GM18511 (cell line): ENCODE data around the gene SOBP.
"Not testable (repeated sequence)": the region's sequence is repeated elsewhere in the genome, so short reads cannot be mapped to it uniquely, and the experiment has no call there.

ENCODE experiments used
- ATAC-seq: cut with Tn5 transposase; IDR thresholded peaks from one replicate; pipeline ENCODE4 v1.9.1; 2021; ENCODE audit warnings: mild to moderate bottlenecking, moderate library complexity; ENCODE audit not compliant: unreplicated experiment

The SOBP gene

GRCh38 chr6:107546691-107547450 is 57.0 kb downstream of the SOBP start:
- ATAC-seq: no peak

DNA sequence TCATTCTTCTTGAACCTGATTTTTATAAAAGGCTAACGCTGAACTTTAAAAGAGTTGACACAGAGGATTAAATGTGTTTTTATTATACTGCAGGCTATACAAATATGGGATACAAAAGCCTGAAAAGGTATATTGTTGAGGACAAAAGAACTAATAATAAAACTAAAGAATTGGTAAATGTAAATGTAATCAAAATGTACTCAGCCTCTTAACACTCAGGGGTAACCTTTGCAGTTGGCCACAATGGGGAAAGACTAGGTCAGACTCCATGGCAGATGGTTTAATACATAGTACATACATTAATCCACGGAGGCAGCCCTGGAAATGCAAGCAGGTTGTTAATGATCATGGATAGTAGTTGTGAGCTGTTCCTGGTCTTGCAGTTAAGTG is 57.5 kb downstream of the SOBP start:
- ATAC-seq: no peak

- ATAC-seq: no peak
Observed at GRCh38 chr6:107550241-107550840, 60.4 kb downstream of the SOBP start.

GRCh38 chr6:107550906-107551305 is 61.0 kb downstream of the SOBP start:
- ATAC-seq: no peak

- not testable (repeated sequence) for ATAC-seq
Observed at GRCh38 chr6:107553121-107553520, 63.2 kb downstream of the SOBP start.

GRCh38 chr6:107554326-107554725 is 64.4 kb downstream of the SOBP start:
- no peak for ATAC-seq

GRCh38 chr6:107554918-107555317 is 65.0 kb downstream of the SOBP start:
- no peak for ATAC-seq

- ATAC-seq: no peak
Observed at GRCh38 chr6:107555449-107555848, 65.5 kb downstream of the SOBP start.

GRCh38 chr6:107556082-107556481 is 66.2 kb downstream of the SOBP start:
- no peak for ATAC-seq

DNA sequence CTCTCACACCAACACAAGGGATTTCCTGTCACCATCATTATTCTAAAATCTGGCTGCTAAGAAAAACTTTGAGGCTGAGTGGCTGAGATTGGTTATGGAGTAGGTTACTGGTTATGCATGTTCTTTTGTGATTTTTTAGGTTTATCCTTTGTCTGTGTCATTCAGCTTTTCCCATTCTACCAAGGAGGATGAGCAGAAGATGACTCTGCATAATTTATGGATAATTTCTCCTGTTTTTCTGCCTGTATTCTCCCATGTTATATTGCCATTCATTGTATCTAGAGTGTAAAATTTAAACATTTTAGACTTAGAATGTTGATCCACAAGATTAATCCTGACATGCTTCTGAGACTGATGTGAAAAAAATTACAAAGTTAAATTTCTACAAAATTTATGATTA is 67.8 kb downstream of the SOBP start:
- ATAC-seq: no peak

DNA sequence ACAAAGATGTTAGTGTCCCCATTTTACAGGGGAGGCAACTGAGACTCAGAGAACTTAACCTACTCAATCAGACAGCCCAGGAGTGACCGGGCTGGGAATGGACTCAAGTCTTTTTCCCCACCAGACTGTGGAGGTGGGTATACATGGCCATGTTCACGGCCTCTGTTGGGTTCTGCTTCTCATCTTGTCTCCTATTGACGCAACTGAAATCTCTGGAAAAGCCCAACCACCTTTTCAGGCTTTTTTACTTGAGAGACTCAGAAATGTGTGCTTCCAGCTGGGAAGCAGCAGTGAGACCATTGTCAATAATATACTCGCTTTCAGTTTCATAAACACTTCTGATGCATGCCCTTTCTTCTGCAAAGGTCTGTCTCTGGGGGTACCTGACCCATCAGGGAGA is 70.7 kb downstream of the SOBP start:
- ATAC-seq: no peak

DNA sequence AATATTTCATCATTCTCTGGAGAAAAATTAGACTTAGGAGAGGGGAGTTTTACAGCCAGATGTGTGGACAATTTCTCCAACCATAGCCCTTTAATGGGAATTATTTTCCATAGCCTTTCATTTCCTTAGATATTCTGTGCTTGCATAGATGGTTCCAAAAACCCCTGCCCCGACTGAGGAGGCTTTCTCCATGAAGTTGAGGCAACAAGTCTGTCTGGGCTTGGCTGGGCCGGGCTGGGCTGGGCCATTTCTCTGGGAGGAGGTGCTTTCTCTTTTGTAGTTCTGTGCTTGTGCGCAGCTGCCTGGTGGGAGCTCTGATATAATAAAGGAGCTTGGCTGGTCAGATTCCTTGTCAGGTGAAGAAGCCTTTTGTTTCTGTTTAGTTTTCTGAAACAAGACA is 71.4 kb downstream of the SOBP start:
- ATAC-seq: no peak

- no peak for ATAC-seq
Observed at GRCh38 chr6:107563694-107564588, 74.0 kb downstream of the SOBP start.

GRCh38 chr6:107564589-107564951 is 74.7 kb downstream of the SOBP start:
- ATAC-seq: no peak

DNA sequence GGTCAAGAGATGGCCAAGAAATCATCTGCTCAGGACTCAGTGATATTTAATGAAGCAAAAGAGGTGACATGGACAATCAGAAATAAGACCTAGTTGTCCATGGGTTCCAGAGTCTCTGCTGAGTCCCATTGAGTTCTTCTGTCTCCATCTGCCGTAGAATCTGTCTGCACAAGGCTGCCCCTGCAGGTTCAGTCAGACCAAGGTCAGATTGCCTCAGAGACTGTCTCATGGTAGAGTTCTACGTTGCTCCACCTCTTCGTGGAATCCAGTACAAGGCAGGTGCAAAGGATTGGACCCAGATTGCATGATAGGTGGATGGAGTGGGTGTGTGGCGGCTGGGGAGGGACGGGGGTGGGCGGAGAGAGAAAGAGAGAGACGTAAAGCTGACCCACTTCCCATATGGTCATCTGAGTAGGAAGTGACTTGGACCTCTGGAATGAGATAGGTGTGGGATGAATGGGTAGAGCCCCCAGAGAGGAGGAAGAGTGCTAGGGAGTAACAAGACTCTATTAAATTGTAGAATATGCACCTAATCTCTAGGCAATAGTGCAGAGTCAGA is 75.3 kb downstream of the SOBP start:
- ATAC-seq: no peak

GRCh38 chr6:107567643-107568042 is 77.7 kb downstream of the SOBP start:
- ATAC-seq: no peak

GRCh38 chr6:107569473-107569872 is 79.6 kb downstream of the SOBP start:
- ATAC-seq: no peak

GRCh38 chr6:107571354-107571753 is 81.4 kb downstream of the SOBP start:
- no peak for ATAC-seq

GRCh38 chr6:107572886-107573285 is 83.0 kb downstream of the SOBP start:
- ATAC-seq: no peak

DNA sequence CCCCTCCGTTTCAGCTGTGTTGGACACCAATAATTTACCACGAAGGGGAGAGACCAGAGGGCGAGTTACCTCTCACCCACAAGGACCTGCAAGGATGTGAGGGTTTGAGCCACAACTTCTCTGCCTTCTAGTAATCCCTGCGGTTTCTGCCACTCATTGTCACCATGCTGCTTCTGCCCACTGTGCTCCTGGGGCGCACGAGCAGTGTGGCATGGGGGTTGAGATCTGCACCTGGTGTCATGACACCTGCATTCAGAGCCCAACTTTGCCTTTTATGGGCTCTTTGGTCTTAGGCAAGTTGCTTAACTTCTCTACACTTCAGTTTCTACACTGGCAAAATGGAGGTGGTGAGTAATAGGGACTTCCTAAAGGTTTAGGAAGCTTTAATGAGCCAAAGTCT is 84.9 kb downstream of the SOBP start:
- no peak for ATAC-seq

GRCh38 chr6:107576852-107577251 is 86.9 kb downstream of the SOBP start:
- ATAC-seq: no peak
